HepG2 (cell line): ENCODE results near the gene DHRS12. TPM values are rescaled to one million over a fixed set of nuclear protein-coding genes. Genes with fewer than 3 reads are reported as not detected.
A peak's percentile ranks its signal among the peaks of the same experiment; 100 is the strongest.

Source experiments
- ATF4 ChIP-seq, 2 experiments: fragments of 450-650 bp in 1 of 2; sonication (generic) in 1 of 2; formaldehyde crosslinking; IDR thresholded peaks; 2 replicates each; pipeline versions ENCODE4 v1.5.0 to v1.8.0; 2020 to 2022; ENCODE audit warnings: mild to moderate bottlenecking in 1 of 2, missing genetic modification reagents in 1 of 2
- ATRX ChIP-seq: sonication (generic); formaldehyde crosslinking; IDR thresholded peaks from 2 replicates; pipeline ENCODE4 v1.4.0; 2020; ENCODE audit warnings: missing genetic modification reagents, borderline replicate concordance
- BHLHE40 ChIP-seq: IDR thresholded peaks from 2 replicates; pipeline ENCODE4 v1.6.1; 2011; ENCODE audit warnings: low read length, improper control_type of control experiment
- HOMEZ ChIP-seq: IDR thresholded peaks from 2 replicates; pipeline ENCODE4 v1.6.1; 2016; ENCODE audit warnings: low read depth
- JDP2 ChIP-seq: sonication (generic); formaldehyde crosslinking; IDR thresholded peaks from 2 replicates; pipeline ENCODE4 v1.8.1; 2022; ENCODE audit warnings: missing genetic modification reagents, borderline replicate concordance
- KAT8 ChIP-seq: IDR thresholded peaks from 2 replicates; pipeline ENCODE4 v1.6.1; 2016; ENCODE audit warnings: missing genetic modification reagents, missing compliant biosample characterization
- MED1 ChIP-seq: sonication (generic); formaldehyde crosslinking; IDR thresholded peaks from 2 replicates; pipeline ENCODE4 v1.4.0; 2020; ENCODE audit warnings: missing genetic modification reagents
- NCOA5 ChIP-seq: sonication (generic); formaldehyde crosslinking; IDR thresholded peaks from 2 replicates; pipeline ENCODE4 v1.4.0; 2020; ENCODE audit warnings: missing genetic modification reagents
- NR2F2 ChIP-seq: IDR thresholded peaks from 2 replicates; pipeline ENCODE4 v1.6.1; 2012; ENCODE audit warnings: low read depth, inconsistent platforms, borderline replicate concordance
- NRL ChIP-seq: sonication (generic); formaldehyde crosslinking; IDR thresholded peaks from 2 replicates; pipeline ENCODE4 v1.5.0; 2020; ENCODE audit warnings: missing genetic modification reagents, mild to moderate bottlenecking, moderate library complexity, borderline replicate concordance
- PRDM10 ChIP-seq: sonication (generic); formaldehyde crosslinking; IDR thresholded peaks from 2 replicates; pipeline ENCODE4 v1.4.0; 2020; ENCODE audit warnings: low read depth, missing genetic modification reagents
- SRF ChIP-seq: IDR thresholded peaks from 2 replicates; pipeline ENCODE4 v1.6.1; 2011; ENCODE audit warnings: mild to moderate bottlenecking, low read depth, low read length, moderate library complexity
- TFDP1 ChIP-seq: IDR thresholded peaks from 2 replicates; pipeline ENCODE4 v1.6.1; 2016; ENCODE audit warnings: missing compliant biosample characterization, missing genetic modification reagents, borderline replicate concordance
- TMF1 ChIP-seq: sonication (generic); formaldehyde crosslinking; IDR thresholded peaks from 2 replicates; pipeline ENCODE4 v1.8.1; 2022; ENCODE audit warnings: low read depth, missing genetic modification reagents
- YEATS4 ChIP-seq: sonication (generic); formaldehyde crosslinking; IDR thresholded peaks from 2 replicates; pipeline ENCODE4 v1.4.0; 2020; ENCODE audit warnings: missing genetic modification reagents, borderline replicate concordance
- ZFP41 ChIP-seq: sonication (generic); formaldehyde crosslinking; IDR thresholded peaks from 2 replicates; pipeline ENCODE4 v1.4.0; 2020; ENCODE audit warnings: mild to moderate bottlenecking, missing genetic modification reagents, borderline replicate concordance
- ZFP90 ChIP-seq: sonication (generic); formaldehyde crosslinking; IDR thresholded peaks from 2 replicates; pipeline ENCODE4 v1.8.0; 2022; ENCODE audit warnings: missing genetic modification reagents, mild to moderate bottlenecking, inconsistent platforms, borderline replicate concordance
- ZMAT3 ChIP-seq: sonication (generic); formaldehyde crosslinking; conservative IDR thresholded peaks from 2 replicates; pipeline ENCODE4 v1.7.0; 2021; ENCODE audit warnings: missing genetic modification reagents
- ZNF24 ChIP-seq: fragments of 450-650 bp; IDR thresholded peaks from 2 replicates; pipeline ENCODE4 v1.6.1; 2017; ENCODE audit warnings: antibody characterized with exemption, mild to moderate bottlenecking
- ZNF292 ChIP-seq: sonication (generic); formaldehyde crosslinking; IDR thresholded peaks from 2 replicates; pipeline ENCODE4 v1.8.1; 2022; ENCODE audit warnings: mild to moderate bottlenecking, low read depth, missing genetic modification reagents, borderline replicate concordance
- ZNF562 ChIP-seq: sonication (generic); formaldehyde crosslinking; IDR thresholded peaks from 2 replicates; pipeline ENCODE4 v1.8.0; 2022; ENCODE audit warnings: missing genetic modification reagents, borderline replicate concordance
- ZNF740 ChIP-seq: sonication (generic); formaldehyde crosslinking; IDR thresholded peaks from 2 replicates; pipeline ENCODE4 v1.4.0; 2020; ENCODE audit warnings: missing genetic modification reagents
- ZNF83 ChIP-seq: sonication (generic); formaldehyde crosslinking; IDR thresholded peaks from 2 replicates; pipeline ENCODE4 v1.4.0; 2020; ENCODE audit warnings: missing genetic modification reagents, mild to moderate bottlenecking, borderline replicate concordance
- polyA plus RNA-seq, 8 experiments: library from polyadenylated mRNA; depleted of rRNA in 3 of 8; stranded (reverse) in 7 of 8; unstranded in 1 of 8; fragments of >200 nt; fragmentation: Illumina TruSeq in 4 of 8; extraction: Trizol in 4 of 8; gene quantifications; 2 replicates each; pipeline versions ENCODE4 v1.2.1 to v1.2.3, GENCODE V29; 2011 to 2016; ENCODE audit warnings: low read depth in 4 of 8, missing spikeins in 1 of 8, mixed read lengths in 1 of 8; ENCODE audit not compliant: insufficient read depth in 1 of 8
- total RNA-seq, 5 experiments: library from RNA; depleted of rRNA; stranded (reverse); fragments of >200 nt; fragmentation: Illumina TruSeq; extraction: Trizol; gene quantifications; 2 replicates each; pipeline ENCODE4 v1.2.3, GENCODE V29; 2016; ENCODE audit warnings: low read depth in 1 of 5

Gene DHRS12
- total and polyA plus RNA-seq, 2 of the 13 experiments (the other 11 are each of a cell fraction or from before 2014, with no cell fraction given), result 7.2 to 8.4 TPM

- TF ChIP-seq TMF1 (no peak), NR2F2 (no peak), ATRX (no peak), SRF (no peak), KAT8 (peak; percentile 35; the same call in 1 of the 2 replicates), HOMEZ (CRISPR knock-in tag) (no peak), MED1 (CRISPR knock-in tag) (no peak), ZNF83 (no peak), ZNF24 (no peak), NCOA5 (CRISPR knock-in tag) (no peak), TFDP1 (CRISPR knock-in tag) (peak; percentile 76; the same call in 1 of the 2 replicates), ZMAT3 (CRISPR knock-in tag) (no peak), ZNF292 (CRISPR knock-in tag) (no peak), ZFP41 (CRISPR knock-in tag) (no peak), ZNF562 (no peak), ZNF740 (CRISPR knock-in tag) (no peak), ATF4 (CRISPR knock-in tag; IDR thresholded peaks at IDR 0.05) (no peak), YEATS4 (CRISPR knock-in tag) (no peak), ZFP90 (no peak), JDP2 (no peak), PRDM10 (no peak), NRL (CRISPR knock-in tag) (no peak), BHLHE40 (no peak)
These were observed 41.1 kb upstream of the DHRS12 start, which contains the start of gene TMEM272 (continued) for GRCh38 chr13:51844862-51845573.
